HepG2 (cell line): ENCODE data around the gene CEBPE. TPM values are rescaled to one million over a fixed set of nuclear protein-coding genes. Genes with fewer than 3 reads are reported as not detected.
A peak's percentile ranks its signal among the peaks of the same experiment; 100 is the strongest.

Experiments used
- EED ChIP-seq: sonication (generic); formaldehyde crosslinking; IDR thresholded peaks from 2 replicates; pipeline ENCODE4 v1.5.0; 2020; ENCODE audit warnings: mild to moderate bottlenecking, missing genetic modification reagents
- FOXA1 ChIP-seq, 2 experiments: fragments of 450-650 bp in 1 of 2; sonication (generic) in 1 of 2; formaldehyde crosslinking in 1 of 2; IDR thresholded peaks; 2 replicates each; pipeline versions ENCODE4 v1.4.0 to v1.6.1; 2016 to 2020; ENCODE audit warnings: missing genetic modification reagents in 1 of 2
- GFI1 ChIP-seq: sonication (generic); formaldehyde crosslinking; IDR thresholded peaks from 2 replicates; pipeline ENCODE4 v1.5.0; 2020; ENCODE audit warnings: missing genetic modification reagents, mild to moderate bottlenecking, borderline replicate concordance
- HDAC6 ChIP-seq: fragments of 200-600 bp; sonication (generic); IDR thresholded peaks from 2 replicates; pipeline ENCODE4 v1.7.0; 2017; ENCODE audit warnings: mild to moderate bottlenecking, antibody characterized with exemption, low read length, low read depth
- IKZF4 ChIP-seq: sonication (generic); formaldehyde crosslinking; IDR thresholded peaks from 2 replicates; pipeline ENCODE4 v1.5.1; 2020; ENCODE audit warnings: borderline replicate concordance, mild to moderate bottlenecking, low read depth, missing genetic modification reagents; ENCODE audit errors: not compliant biosample characterization
- NFIB ChIP-seq: sonication (generic); formaldehyde crosslinking; IDR thresholded peaks from 2 replicates; pipeline ENCODE4 v1.9.0; 2021; ENCODE audit warnings: missing genetic modification reagents, mild to moderate bottlenecking, borderline replicate concordance
- NR1H2 ChIP-seq: sonication (generic); formaldehyde crosslinking; IDR thresholded peaks from 2 replicates; pipeline ENCODE4 v1.8.1; 2022; ENCODE audit warnings: low read depth, missing genetic modification reagents, borderline replicate concordance
- NRL ChIP-seq: sonication (generic); formaldehyde crosslinking; IDR thresholded peaks from 2 replicates; pipeline ENCODE4 v1.5.0; 2020; ENCODE audit warnings: missing genetic modification reagents, mild to moderate bottlenecking, moderate library complexity, borderline replicate concordance
- PHF21A ChIP-seq: sonication (generic); formaldehyde crosslinking; IDR thresholded peaks from 2 replicates; pipeline ENCODE4 v1.5.0; 2020; ENCODE audit warnings: mild to moderate bottlenecking, missing genetic modification reagents
- PTBP1 ChIP-seq: fragments of 200-400 bp; formaldehyde crosslinking; IDR thresholded peaks from 2 replicates; pipeline ENCODE4 v1.6.1; 2018; ENCODE audit warnings: low read length, low read depth; ENCODE audit not compliant: poor library complexity, severe bottlenecking
- RAD51 ChIP-seq: fragments of 450-650 bp; IDR thresholded peaks from 2 replicates; pipeline ENCODE4 v1.6.1; 2016; ENCODE audit warnings: borderline replicate concordance
- RBM39 ChIP-seq: fragments of 200-400 bp; formaldehyde crosslinking; IDR thresholded peaks from one replicate; pipeline ENCODE4 v1.6.1; 2018; ENCODE audit warnings: antibody characterized with exemption, mild to moderate bottlenecking, low read depth, low read length; ENCODE audit not compliant: poor library complexity, severe bottlenecking
- XBP1 ChIP-seq: sonication (generic); formaldehyde crosslinking; IDR thresholded peaks from 2 replicates; pipeline ENCODE4 v1.5.0; 2020; ENCODE audit warnings: missing genetic modification reagents
- ZFP37 ChIP-seq: sonication (generic); formaldehyde crosslinking; IDR thresholded peaks from 2 replicates; pipeline ENCODE4 v1.4.0; 2020; ENCODE audit warnings: missing genetic modification reagents, borderline replicate concordance
- ZFY ChIP-seq: sonication (generic); formaldehyde crosslinking; IDR thresholded peaks from 2 replicates; pipeline ENCODE4 v1.4.0; 2020; ENCODE audit warnings: missing genetic modification reagents
- ZNF496 ChIP-seq: sonication (generic); formaldehyde crosslinking; IDR thresholded peaks from 2 replicates; pipeline ENCODE4 v1.8.1; 2023; ENCODE audit warnings: mild to moderate bottlenecking, moderate library complexity, missing genetic modification reagents; ENCODE audit not compliant: insufficient replicate concordance
- polyA plus RNA-seq, 8 experiments: library from polyadenylated mRNA; depleted of rRNA in 3 of 8; stranded (reverse) in 7 of 8; unstranded in 1 of 8; fragments of >200 nt; fragmentation: Illumina TruSeq in 4 of 8; extraction: Trizol in 4 of 8; gene quantifications; 2 replicates each; pipeline versions ENCODE4 v1.2.1 to v1.2.3, GENCODE V29; 2011 to 2016; ENCODE audit warnings: low read depth in 4 of 8, missing spikeins in 1 of 8, mixed read lengths in 1 of 8; ENCODE audit not compliant: insufficient read depth in 1 of 8
- total RNA-seq, 5 experiments: library from RNA; depleted of rRNA; stranded (reverse); fragments of >200 nt; fragmentation: Illumina TruSeq; extraction: Trizol; gene quantifications; 2 replicates each; pipeline ENCODE4 v1.2.3, GENCODE V29; 2016; ENCODE audit warnings: low read depth in 1 of 5
- TF ChIP-seq, protein P1 (sequence below): sonication (generic); formaldehyde crosslinking; IDR thresholded peaks from 2 replicates; pipeline ENCODE4 v1.4.0; 2020; ENCODE audit warnings: mild to moderate bottlenecking, missing genetic modification reagents
- TF ChIP-seq, protein P2 (sequence below): sonication (generic); formaldehyde crosslinking; IDR thresholded peaks from 2 replicates; pipeline ENCODE4 v1.4.0; 2020; ENCODE audit warnings: missing genetic modification reagents, mild to moderate bottlenecking, borderline replicate concordance
- TF ChIP-seq, protein P3 (sequence below): IDR thresholded peaks from 2 replicates; pipeline ENCODE4 v1.6.1; 2016

Gene CEBPE
- total and polyA plus RNA-seq, 2 of the 13 experiments (the other 11 are each of a cell fraction or from before 2014, with no cell fraction given), result 0.09 to 0.11 TPM

DNA sequence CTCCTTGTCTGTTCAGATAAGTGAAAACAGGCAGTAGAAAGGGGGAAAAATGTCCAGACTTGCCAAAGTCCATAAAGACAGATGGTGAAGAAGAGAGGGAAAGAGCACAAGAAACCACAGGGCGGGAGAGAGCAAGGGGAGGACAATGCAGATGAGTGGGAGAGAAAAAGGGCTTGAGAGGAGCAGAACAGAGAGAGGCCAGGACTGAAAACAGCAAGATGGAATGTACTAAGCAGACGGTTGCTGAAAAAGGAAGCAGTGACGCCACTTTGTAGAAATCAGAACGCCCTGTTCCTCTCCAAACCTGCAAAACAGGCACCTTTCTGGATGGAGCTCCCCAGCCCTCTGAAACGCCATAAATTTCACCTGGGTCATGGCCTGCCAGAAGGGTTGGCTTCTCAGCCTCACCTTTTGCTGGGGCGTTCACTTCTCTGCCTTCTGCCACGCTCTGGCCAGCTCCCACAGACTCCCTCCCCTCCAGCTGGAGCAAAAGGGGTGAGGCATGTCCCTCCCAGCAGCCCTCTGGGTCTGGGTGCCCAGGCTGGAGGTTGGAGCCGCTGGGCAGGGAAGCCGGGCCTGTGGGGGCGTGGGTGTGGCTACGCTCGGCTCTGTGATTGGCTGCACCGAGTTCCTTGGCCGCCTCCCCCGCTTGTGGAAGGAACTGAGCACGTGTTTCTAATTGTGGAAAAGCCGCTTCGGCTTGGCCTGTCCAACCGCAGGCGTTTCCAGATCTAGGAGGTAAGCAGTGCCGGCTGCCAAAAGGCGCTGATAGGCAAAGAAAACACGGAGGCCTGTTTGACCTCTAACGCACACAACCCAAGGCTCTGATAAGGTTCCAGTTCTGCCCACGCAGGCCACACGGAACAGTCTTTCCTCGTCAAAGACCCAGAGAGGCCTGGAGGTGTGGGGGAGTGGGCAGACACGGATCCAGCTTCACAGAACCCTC, 35.1 kb upstream of the CEBPE start (continued):
- TF ChIP-seq EED (CRISPR knock-in tag) (0 out of 2 replicates have a peak, but pooled peaks have one; percentile 66), IKZF4 (CRISPR knock-in tag) (no peak), PHF21A (CRISPR knock-in tag) (no peak), NR1H2 (CRISPR knock-in tag) (0 out of 2 replicates have a peak, but pooled peaks have one; percentile 32), XBP1 (CRISPR knock-in tag) (no peak), NFIB (CRISPR knock-in tag) (0 out of 2 replicates have a peak, but pooled peaks have one; percentile 16), RBM39 (peak; percentile 24), GFI1 (CRISPR knock-in tag) (no peak), ZFY (CRISPR knock-in tag) (0 out of 2 replicates have a peak, but pooled peaks have one; percentile 25), NRL (0 out of 2 replicates have a peak, but pooled peaks have one; percentile 46), RAD51 (0 out of 2 replicates have a peak, but pooled peaks have one; percentile 14), FOXA1 (IDR thresholded peaks at IDR 0.05) (peak; percentile 58; the same call in 1 of the 2 replicates), FOXA1 (CRISPR knock-in tag; IDR thresholded peaks at IDR 0.05) (no peak), HDAC6 (no peak), ZNF496 (CRISPR knock-in tag) (no peak), ZFP37 (no peak), PTBP1 (no peak)
- TF ChIP-seq, protein P1, sequence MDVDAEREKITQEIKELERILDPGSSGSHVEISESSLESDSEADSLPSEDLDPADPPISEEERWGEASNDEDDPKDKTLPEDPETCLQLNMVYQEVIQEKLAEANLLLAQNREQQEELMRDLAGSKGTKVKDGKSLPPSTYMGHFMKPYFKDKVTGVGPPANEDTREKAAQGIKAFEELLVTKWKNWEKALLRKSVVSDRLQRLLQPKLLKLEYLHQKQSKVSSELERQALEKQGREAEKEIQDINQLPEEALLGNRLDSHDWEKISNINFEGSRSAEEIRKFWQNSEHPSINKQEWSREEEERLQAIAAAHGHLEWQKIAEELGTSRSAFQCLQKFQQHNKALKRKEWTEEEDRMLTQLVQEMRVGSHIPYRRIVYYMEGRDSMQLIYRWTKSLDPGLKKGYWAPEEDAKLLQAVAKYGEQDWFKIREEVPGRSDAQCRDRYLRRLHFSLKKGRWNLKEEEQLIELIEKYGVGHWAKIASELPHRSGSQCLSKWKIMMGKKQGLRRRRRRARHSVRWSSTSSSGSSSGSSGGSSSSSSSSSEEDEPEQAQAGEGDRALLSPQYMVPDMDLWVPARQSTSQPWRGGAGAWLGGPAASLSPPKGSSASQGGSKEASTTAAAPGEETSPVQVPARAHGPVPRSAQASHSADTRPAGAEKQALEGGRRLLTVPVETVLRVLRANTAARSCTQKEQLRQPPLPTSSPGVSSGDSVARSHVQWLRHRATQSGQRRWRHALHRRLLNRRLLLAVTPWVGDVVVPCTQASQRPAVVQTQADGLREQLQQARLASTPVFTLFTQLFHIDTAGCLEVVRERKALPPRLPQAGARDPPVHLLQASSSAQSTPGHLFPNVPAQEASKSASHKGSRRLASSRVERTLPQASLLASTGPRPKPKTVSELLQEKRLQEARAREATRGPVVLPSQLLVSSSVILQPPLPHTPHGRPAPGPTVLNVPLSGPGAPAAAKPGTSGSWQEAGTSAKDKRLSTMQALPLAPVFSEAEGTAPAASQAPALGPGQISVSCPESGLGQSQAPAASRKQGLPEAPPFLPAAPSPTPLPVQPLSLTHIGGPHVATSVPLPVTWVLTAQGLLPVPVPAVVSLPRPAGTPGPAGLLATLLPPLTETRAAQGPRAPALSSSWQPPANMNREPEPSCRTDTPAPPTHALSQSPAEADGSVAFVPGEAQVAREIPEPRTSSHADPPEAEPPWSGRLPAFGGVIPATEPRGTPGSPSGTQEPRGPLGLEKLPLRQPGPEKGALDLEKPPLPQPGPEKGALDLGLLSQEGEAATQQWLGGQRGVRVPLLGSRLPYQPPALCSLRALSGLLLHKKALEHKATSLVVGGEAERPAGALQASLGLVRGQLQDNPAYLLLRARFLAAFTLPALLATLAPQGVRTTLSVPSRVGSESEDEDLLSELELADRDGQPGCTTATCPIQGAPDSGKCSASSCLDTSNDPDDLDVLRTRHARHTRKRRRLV, result no peak
- TF ChIP-seq, protein P2, sequence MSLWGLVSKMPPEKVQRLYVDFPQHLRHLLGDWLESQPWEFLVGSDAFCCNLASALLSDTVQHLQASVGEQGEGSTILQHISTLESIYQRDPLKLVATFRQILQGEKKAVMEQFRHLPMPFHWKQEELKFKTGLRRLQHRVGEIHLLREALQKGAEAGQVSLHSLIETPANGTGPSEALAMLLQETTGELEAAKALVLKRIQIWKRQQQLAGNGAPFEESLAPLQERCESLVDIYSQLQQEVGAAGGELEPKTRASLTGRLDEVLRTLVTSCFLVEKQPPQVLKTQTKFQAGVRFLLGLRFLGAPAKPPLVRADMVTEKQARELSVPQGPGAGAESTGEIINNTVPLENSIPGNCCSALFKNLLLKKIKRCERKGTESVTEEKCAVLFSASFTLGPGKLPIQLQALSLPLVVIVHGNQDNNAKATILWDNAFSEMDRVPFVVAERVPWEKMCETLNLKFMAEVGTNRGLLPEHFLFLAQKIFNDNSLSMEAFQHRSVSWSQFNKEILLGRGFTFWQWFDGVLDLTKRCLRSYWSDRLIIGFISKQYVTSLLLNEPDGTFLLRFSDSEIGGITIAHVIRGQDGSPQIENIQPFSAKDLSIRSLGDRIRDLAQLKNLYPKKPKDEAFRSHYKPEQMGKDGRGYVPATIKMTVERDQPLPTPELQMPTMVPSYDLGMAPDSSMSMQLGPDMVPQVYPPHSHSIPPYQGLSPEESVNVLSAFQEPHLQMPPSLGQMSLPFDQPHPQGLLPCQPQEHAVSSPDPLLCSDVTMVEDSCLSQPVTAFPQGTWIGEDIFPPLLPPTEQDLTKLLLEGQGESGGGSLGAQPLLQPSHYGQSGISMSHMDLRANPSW, result no peak
- TF ChIP-seq, protein P3, sequence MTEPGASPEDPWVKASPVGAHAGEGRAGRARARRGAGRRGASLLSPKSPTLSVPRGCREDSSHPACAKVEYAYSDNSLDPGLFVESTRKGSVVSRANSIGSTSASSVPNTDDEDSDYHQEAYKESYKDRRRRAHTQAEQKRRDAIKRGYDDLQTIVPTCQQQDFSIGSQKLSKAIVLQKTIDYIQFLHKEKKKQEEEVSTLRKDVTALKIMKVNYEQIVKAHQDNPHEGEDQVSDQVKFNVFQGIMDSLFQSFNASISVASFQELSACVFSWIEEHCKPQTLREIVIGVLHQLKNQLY, result no peak
